ENCODE data around the gene SEM1. TPM values are rescaled to one million over a fixed set of nuclear protein-coding genes. Genes with fewer than 3 reads are reported as not detected.

The SEM1 gene
- total and polyA plus RNA-seq, 2 of the 8 experiments (the other 6 are each of a cell fraction or from before 2014, with no cell fraction given), result 20.8 to 75.3 TPM

DNA sequence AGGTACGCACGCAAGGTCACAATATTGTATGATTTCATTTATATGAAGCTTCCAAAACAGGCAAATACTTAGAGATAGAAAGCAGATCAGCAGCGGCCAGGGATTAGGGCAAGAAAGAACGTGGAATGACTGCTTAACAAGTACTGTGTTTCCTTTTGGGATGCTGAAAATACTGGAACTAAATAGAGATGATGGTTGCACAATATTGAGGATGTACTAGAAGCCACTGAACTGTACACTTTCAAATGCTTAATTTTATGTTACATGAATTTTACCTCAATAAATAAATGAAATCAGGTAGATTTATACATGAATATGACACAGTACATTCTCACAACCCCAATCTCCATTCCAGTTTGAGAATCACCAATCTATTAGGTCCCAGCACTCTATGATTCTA lies 15.6 kb downstream of the SEM1 start:
- Histone ChIP-seq H3K18ac (ENCODE audit: extremely low read depth, low read length) (no peak overlapping the region), H3K79me1 (ENCODE audit: low read depth, low read length) (peaks cover 4% of the 10 kb centered on the region; the same call in 1 of the 2 replicates), H2BK5ac (ENCODE audit: low read depth, low read length) (no peak overlapping the region), H3K4me3 (ENCODE audit: extremely low read depth in 1 of 4, insufficient read depth in 2 of 4, low read depth in 3 of 4, low read length in 4 of 4) (no peak overlapping the region), H2AK5ac (ENCODE audit: low read depth, low read length) (no peak overlapping the region), H4K8ac (ENCODE audit: extremely low read depth, insufficient read depth, low read length) (no peak overlapping the region), H3K36me3 (ENCODE audit: control insufficient read depth in 2 of 4, insufficient read depth in 4 of 4, low read length in 3 of 4) (peaks cover 0 to 12% (median 2%) of the 10 kb centered on the region in 4 experiments; a peak in 3 of 8 replicates), H4K20me1 (replicated peaks in 1 of 2; ENCODE audit: control insufficient read depth in 1 of 2, insufficient read depth in 2 of 2, low read length in 2 of 2) (peaks cover 1 to 2% of the 10 kb centered on the region in 2 experiments), H4K5ac (ENCODE audit: insufficient read length, low read depth, low read length) (no peak overlapping the region), H2BK12ac (ENCODE audit: low read depth, low read length) (no peak overlapping the region), H2AFZ (ENCODE audit: low read length) (no peak overlapping the region), H2BK20ac (ENCODE audit: low read length) (no peak overlapping the region), H2BK120ac (replicated peaks; ENCODE audit: low read depth, low read length) (no peak overlapping the region), H3K4me2 (ENCODE audit: insufficient read depth in 1 of 2, low read depth in 2 of 2, low read length in 2 of 2) (no peak overlapping the region), H3K4ac (replicated peaks; ENCODE audit: insufficient read length, low read depth, low read length) (no peak overlapping the region), H3K23ac (ENCODE audit: insufficient read length) (no peak overlapping the region), H3K23me2 (ENCODE audit: low read depth, low read length) (no peaks in the 10 kb centered on the region), H3K4me1 (replicated peaks in 1 of 4; ENCODE audit: control insufficient read depth in 3 of 4, insufficient read depth in 4 of 4, low read length in 3 of 4) (no peaks in the 10 kb centered on the region), H3K27ac (ENCODE audit: low read depth, low read length) (no peak overlapping the region), H3K79me2 (ENCODE audit: control insufficient read depth in 1 of 2, insufficient read depth in 2 of 2, low read length in 2 of 2) (peaks cover 0 to 69% of the 10 kb centered on the region in 2 experiments; a peak in 2 of 4 replicates), H3K9me3 (ENCODE audit: insufficient read depth in 2 of 2, low read depth in 1 of 2, low read length in 1 of 2) (no peaks in the 10 kb centered on the region), H4K91ac (replicated peaks; ENCODE audit: insufficient read length, low read length) (no peak overlapping the region), H3K9ac (replicated peaks in 1 of 4; ENCODE audit: extremely low read depth in 1 of 4, low read depth in 3 of 4, low read length in 3 of 4) (no peak overlapping the region), H3K27me3 (replicated peaks in 1 of 4; ENCODE audit: control insufficient read depth in 3 of 4, extremely low read depth in 1 of 4, insufficient read depth in 3 of 4, low read length in 3 of 4) (no peaks in the 10 kb centered on the region), H3K56ac (replicated peaks; ENCODE audit: insufficient read length, low read depth, low read length) (no peak overlapping the region), H2BK15ac (ENCODE audit: low read length) (no peak overlapping the region), H3K14ac (ENCODE audit: insufficient read length) (no peak overlapping the region)
- ChIA-PET CTCF (ENCODE audit: partially characterized antibody) (no interaction called here), POLR2A (ENCODE audit: partially characterized antibody) (interaction anchor here (1.0 kb wide), 1 partner anchor 330 kb away, joined by 3 read pairs; no protein-coding TSS in a partner anchor)
- WGBS, 2 experiments (ENCODE audit: extremely low coverage in 1 of 2, insufficient coverage in 1 of 2, insufficient read length in 1 of 2, insufficient replicate concordance in 2 of 2, low coverage in 1 of 2, low lambda C conversion rate in 2 of 2, missing lambda C conversion rate in 1 of 2), result 89% methylated on average over 4 of the region's 4 CpGs; no CpG with 5 or more reads in 1 of the 2 experiments
- DNase-seq (ENCODE audit: low read depth in 1 of 2, low spot score in 2 of 2), result no peak
- no peak for FAIRE-seq
- no peak for TF ChIP-seq PHF8 (conservative IDR thresholded peaks at IDR 0.05; ENCODE audit: low read depth, low read length)
- no peak for TF ChIP-seq HDAC2 (IDR thresholded peaks at IDR 0.05; ENCODE audit: borderline replicate concordance in 1 of 2, low read depth in 2 of 2, low read length in 2 of 2)
- TF ChIP-seq SRF (IDR thresholded peaks at IDR 0.05; ENCODE audit: low read depth, low read length), result no peak
- no peak for TF ChIP-seq EZH2 (IDR thresholded peaks at IDR 0.05; ENCODE audit: low read depth, low read length, severe bottlenecking)
- no peak for TF ChIP-seq RBBP5 (IDR thresholded peaks at IDR 0.05; ENCODE audit: borderline replicate concordance, low read depth, low read length)
- no peak for TF ChIP-seq E2F6 (IDR thresholded peaks at IDR 0.05)
- no peak for TF ChIP-seq RXRA (IDR thresholded peaks at IDR 0.05; ENCODE audit: insufficient read depth, low read depth, low read length)
- TF ChIP-seq ASH2L (IDR thresholded peaks at IDR 0.05; ENCODE audit: low read length), result no peak
- TF ChIP-seq ATF2 (IDR thresholded peaks at IDR 0.05; ENCODE audit: low read length), result no peak
- no peak for TF ChIP-seq TBP (IDR thresholded peaks at IDR 0.05; ENCODE audit: low read depth, low read length)
- TF ChIP-seq SIN3A (conservative IDR thresholded peaks at IDR 0.05 in 1 of 2, IDR thresholded peaks at IDR 0.05 in 1 of 2; ENCODE audit: low read depth in 1 of 2, low read length in 2 of 2), result no peak
